Heart right ventricle (tissue), 16 donors: ENCODE measurements around the gene PDE4D. TPM values are rescaled to one million over a fixed set of nuclear protein-coding genes. Genes with fewer than 3 reads are reported as not detected.
"Not testable (repeated sequence)": the region's sequence is repeated elsewhere in the genome, so short reads cannot be mapped to it uniquely, and the experiment has no call there.

Source experiments
- ATAC-seq, 8 donors: fragments of 200-7000 bp; cut with Tn5 transposase; one replicate each; pipeline ENCODE4 v1.9.1; 2020; ENCODE audit warnings: mild to moderate bottlenecking in 8 of 8, moderate library complexity in 8 of 8, moderate number of reproducible peaks in 1 of 8
- DNase-seq, 2 donors: peaks; one replicate each; pipeline ENCODE4 v3.0.0-alpha.2; 2020
- H3K27ac ChIP-seq, 10 donors: fragments of 200-600 bp; sonication (generic) in 2 of 10; one replicate each; pipeline versions ENCODE4 v1.5.0 to v1.8.0; 2020 to 2022; ENCODE audit warnings: mild to moderate bottlenecking in 3 of 10
- H3K27me3 ChIP-seq, 7 donors: fragments of 200-600 bp; one replicate each; pipeline ENCODE4 v1.8.0; 2021 to 2022; ENCODE audit warnings: mild to moderate bottlenecking in 2 of 7
- H3K36me3 ChIP-seq, 9 donors: fragments of 200-600 bp; sonication (generic) in 1 of 9; one replicate each; pipeline versions ENCODE4 v1.5.0 to v1.8.0; 2020 to 2022; ENCODE audit warnings: mild to moderate bottlenecking in 2 of 9
- H3K4me1 ChIP-seq, 9 donors: fragments of 200-600 bp; sonication (generic) in 1 of 9; one replicate each; pipeline versions ENCODE4 v1.5.0 to v1.8.0; 2020 to 2022; ENCODE audit warnings: mild to moderate bottlenecking in 4 of 9
- H3K4me3 ChIP-seq, 10 donors: fragments of 200-600 bp; sonication (generic) in 2 of 10; one replicate each; pipeline versions ENCODE4 v1.5.0 to v1.8.0; 2020 to 2022; ENCODE audit warnings: mild to moderate bottlenecking in 7 of 10, moderate library complexity in 2 of 10
- H3K9me3 ChIP-seq, 11 donors: fragments of 200-600 bp in 10 of 11; sonication (generic) in 2 of 11; one replicate each; pipeline versions ENCODE4 v1.5.0 to v1.8.0; 2013 to 2022; ENCODE audit warnings: mild to moderate bottlenecking in 2 of 11, control low read depth in 1 of 11, moderate library complexity in 1 of 11
- CTCF ChIP-seq, 9 donors: fragments of 200-600 bp; sonication (generic) in 2 of 9; IDR thresholded peaks; one replicate each; pipeline versions ENCODE4 v1.5.0 to v1.8.0; 2021 to 2022; ENCODE audit warnings: antibody characterized with exemption in 9 of 9, mild to moderate bottlenecking in 5 of 9, moderate library complexity in 1 of 9
- WGBS, 2 donors: extraction: QIAGEN DNeasy Blood & Tissue Kit; methylation state at CpG; one replicate each; pipeline ENCODE4 v1.1.7; 2013; ENCODE audit warnings: inconsistent platforms in 1 of 2; 5-methylcytosine and 5-hydroxymethylcytosine counted together
- intact Hi-C, 10 donors: fragments of 100-400 bp; cut with DNase I; formaldehyde crosslinking; loops; one replicate each; pipeline versions ENCODE4 v1.11.1 to v1.14.2; 2022
- polyA plus RNA-seq, 2 donors: library from polyadenylated mRNA; stranded (reverse); fragments of 200-250 nt; gene quantifications; one replicate each; pipeline ENCODE4 v1.2.3, GENCODE V29; 2013
- total RNA-seq, 10 donors: library from RNA; stranded (reverse); fragmentation: NEBNext Ultra II Directional in 3 of 10; extraction: Animal tissue kit (Norgen Biotek cat#: 25700) in 3 of 10; gene quantifications; one replicate each; pipeline versions ENCODE4 v1.2.1 to v1.2.4, GENCODE V29; 2021 to 2023
- donor health status: Arrhythmogenic right ventricular cardiomyopathy.
- donor health status: ischemic (EF 13 %, LVEDD 7.1; RV severe dilation, severe dysfunction).
- donor health status: healthy with polysubstance abuse.
- donor health status: DM: no; HTN: yes; CAD: no.
- donor health status: DM: no; HTN: no; CAD: no.
- donor health status: ischemic (EF 25% LVEDD 6.9; RV normal size, moderate dysfunction).
- donor health status: ischemic (EF 25% LVEDD 5.7; RV mildly dilated, moderate dysfunction).
- donor health status: healthy.
- donor health status: DM: yes; HTN: yes; CAD: no.
- donor health status: Ischemic cardiomyopathy.
- donor health status: ischemic (EF 35%, LVEDD 5.7; RV mildly dilated, moderate dysfunction).
- donor health status: nonischemic (EF 11% LVEDD 7.7; RV severe dilation, severe dysfunction).
- donor health status: DM: yes; HTN: yes; CAD: no.
- donor health status: PGD.
- donor health status: ischemic (EF 29% LVEDD 5.4; RV normal size, mild dysfunction).
- donor health status: nonischemic (EF 23%, LVEDD 6.1; RV moderate dilation, normal function).

Gene PDE4D
- total and polyA plus RNA-seq, 12 donors = 5.8 to 83.2 (median 39.5) TPM

- DNase-seq = no peak
- Histone ChIP-seq H3K9me3 (peaks cover 0 to 20% (median 4%) of the 10 kb centered on the region in 11 donors), H3K4me1 (no peaks in the 10 kb centered on the region), H3K4me3 (no peak overlapping the region), H3K27me3 (no peaks in the 10 kb centered on the region), H3K27ac (no peak overlapping the region), H3K36me3 (no peaks in the 10 kb centered on the region)
- TF ChIP-seq CTCF (IDR thresholded peaks at IDR 0.05) = no peak
- WGBS, 2 donors = 48 to 82% methylated on average over 2 of the region's 2 CpGs
- intact Hi-C loops = no loop called here
- ATAC-seq = no peak
Observed at GRCh38 chr5:59412428-59412827, 481.1 kb downstream of the PDE4D start.

- H3K36me3 ChIP-seq, H3K4me3 ChIP-seq, intact Hi-C loops, H3K4me1 ChIP-seq, H3K27ac ChIP-seq, ATAC-seq, DNase-seq, H3K27me3 ChIP-seq: not testable (repeated sequence)
- WGBS, 2 donors = 91 to 100% methylated on average over 3 of the region's 3 CpGs
- peaks cover 0 to 40% (median 6%) of the 10 kb centered on the region in 11 donors for H3K9me3 ChIP-seq
Observed at GRCh38 chr5:59408997-59409396, 484.5 kb downstream of the PDE4D start.

DNA sequence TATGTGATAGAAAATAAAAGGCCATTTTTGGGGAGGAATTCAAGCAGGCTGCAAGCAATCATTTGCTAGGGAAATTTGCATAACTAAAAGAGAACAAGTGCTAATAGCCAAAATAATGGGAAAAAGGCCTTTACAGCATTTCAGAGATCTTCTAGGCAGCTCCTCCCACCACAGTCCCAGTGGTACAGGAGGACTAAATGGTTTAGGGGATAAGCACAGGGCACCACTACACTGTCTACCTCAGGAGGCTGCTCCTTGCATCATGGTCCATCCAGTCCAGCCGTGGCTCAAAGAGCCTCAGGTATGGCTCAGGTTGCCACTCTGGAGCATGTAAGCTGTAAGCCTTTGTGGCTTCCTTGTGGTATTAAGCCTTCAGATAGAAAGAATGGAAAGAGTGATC is 485.6 kb downstream of the PDE4D start:
- WGBS, 2 donors = 96 to 100% methylated on average over 1 of the region's 1 CpG
- ATAC-seq (no peak), DNase-seq (no peak)
- H3K36me3 ChIP-seq = no peaks in the 10 kb centered on the region
- no peak overlapping the region for H3K27ac ChIP-seq
- H3K27me3 ChIP-seq = no peaks in the 10 kb centered on the region
- intact Hi-C loops = no loop called here
- no peak for TF ChIP-seq CTCF (IDR thresholded peaks at IDR 0.05)
- H3K4me3 ChIP-seq = no peak overlapping the region
- no peaks in the 10 kb centered on the region for H3K4me1 ChIP-seq
- peaks cover 0 to 50% (median 6%) of the 10 kb centered on the region in 11 donors for H3K9me3 ChIP-seq

GRCh38 chr5:59401637-59402036 is 491.9 kb downstream of the PDE4D start:
- H3K9me3 ChIP-seq = peaks cover 0 to 35% (median 6%) of the 10 kb centered on the region in 11 donors
- H3K27ac ChIP-seq = no peak overlapping the region
- ATAC-seq (no peak), DNase-seq (no peak)
- no peaks in the 10 kb centered on the region for H3K36me3 ChIP-seq
- no peaks in the 10 kb centered on the region for H3K4me1 ChIP-seq
- intact Hi-C loops = no loop called here
- no peak for TF ChIP-seq CTCF (IDR thresholded peaks at IDR 0.05)
- 40 to 44% methylated on average over 2 of the region's 2 CpGs for WGBS, 2 donors
- H3K4me3 ChIP-seq = no peak overlapping the region
- H3K27me3 ChIP-seq = no peaks in the 10 kb centered on the region

GRCh38 chr5:59394956-59395355 is 498.6 kb downstream of the PDE4D start:
- ATAC-seq, H3K27me3 ChIP-seq, H3K27ac ChIP-seq, DNase-seq, H3K36me3 ChIP-seq, H3K4me3 ChIP-seq, H3K9me3 ChIP-seq, H3K4me1 ChIP-seq: not testable (repeated sequence)
- 72 to 83% methylated on average over 9 to 10 of the region's 15 CpGs for WGBS, 2 donors
- intact Hi-C loops = loop anchor here in 8 of 10 donors (5.0 to 10.0 kb wide), 7 partner anchors 100 to 407 kb away; no protein-coding TSS in a partner anchor
